ENCODE measurements around the gene OR9G4.

GRCh38 chr11:56782167-56782847 is 33.8 kb upstream of the OR9G4 start:
- TF ChIP-seq CTCF (IDR thresholded peaks at IDR 0.05; ENCODE audit: poor library complexity, severe bottlenecking), result no peak
- TF ChIP-seq TAF1 (IDR thresholded peaks at IDR 0.05; ENCODE audit: low read depth), result no peak
- TF ChIP-seq EZH2 (IDR thresholded peaks at IDR 0.05; ENCODE audit: borderline replicate concordance, insufficient read depth, low read length, poor library complexity, severe bottlenecking), result no peak

Data from neural cell (in vitro differentiated cells).